Stomach (tissue), 9 donors: ENCODE measurements around the gene RNF19B. TPM values are rescaled to one million over a fixed set of nuclear protein-coding genes. Genes with fewer than 3 reads are reported as not detected.

Experiments
- DNase-seq, 2 donors: peaks; one replicate each; pipeline versions ENCODE4 v3.0.0 to v3.0.0-alpha.2; 2013 to 2019
- H3K27ac ChIP-seq, 5 donors: fragments of 200-600 bp in 4 of 5; sonication (generic) in 4 of 5; one replicate each; pipeline ENCODE4 v1.5.1; 2013 to 2019; ENCODE audit warnings: mild to moderate bottlenecking in 1 of 5, moderate library complexity in 1 of 5
- H3K27me3 ChIP-seq, 3 donors: fragments of 200-600 bp; sonication (generic); one replicate each; pipeline ENCODE4 v1.5.1; 2017 to 2019; ENCODE audit warnings: mixed run types in 1 of 3
- H3K36me3 ChIP-seq, 4 donors: fragments of 200-600 bp; sonication (generic); 1 replicate in 3 of 4; 2 replicates in 1 of 4; pipeline ENCODE4 v1.5.1; 2016 to 2019
- H3K4me1 ChIP-seq, 4 donors: fragments of 200-600 bp; sonication (generic); one replicate each; pipeline ENCODE4 v1.5.1; 2016 to 2019
- H3K4me3 ChIP-seq, 4 donors: fragments of 200-600 bp; sonication (generic) in 3 of 4; one replicate each; pipeline ENCODE4 v1.5.1; 2016 to 2019; ENCODE audit warnings: mild to moderate bottlenecking in 1 of 4
- H3K9me3 ChIP-seq, 4 donors: fragments of 200-600 bp; sonication (generic); one replicate each; pipeline ENCODE4 v1.5.1; 2016 to 2019
- EP300 ChIP-seq: sonication (generic); formaldehyde crosslinking; IDR thresholded peaks from one replicate; pipeline ENCODE4 v1.6.1; 2017; ENCODE audit warnings: antibody characterized with exemption
- POLR2A ChIP-seq, 4 donors: fragments of 450-650 bp; IDR thresholded peaks; one replicate each; pipeline ENCODE4 v1.6.1; 2016; ENCODE audit warnings: antibody characterized with exemption in 4 of 4, control low read depth in 2 of 4, mild to moderate bottlenecking in 1 of 4, moderate library complexity in 1 of 4
- POLR2AphosphoS5 ChIP-seq, 3 donors: sonication (generic); formaldehyde crosslinking; IDR thresholded peaks; one replicate each; pipeline ENCODE4 v1.6.1; 2016; ENCODE audit warnings: antibody characterized with exemption in 3 of 3
- WGBS, 5 donors: extraction: QIAGEN DNeasy Blood & Tissue Kit in 3 of 5; methylation state at CpG; one replicate each; pipeline versions ENCODE4 v1.1.5 to v1.1.7; 2013 to 2018; 5-methylcytosine and 5-hydroxymethylcytosine counted together
- intact Hi-C: fragments of 100-400 bp; cut with DNase I; formaldehyde crosslinking; loops from one replicate; pipeline ENCODE4 v1.15.1; 2023; ENCODE audit warnings: low total_unique reads
- polyA plus RNA-seq, 3 donors: library from polyadenylated mRNA; stranded (reverse); fragments of 200-250 nt; gene quantifications; one replicate each; pipeline ENCODE4 v1.2.3, GENCODE V29; 2013
- total RNA-seq, 5 donors: library from RNA; depleted of rRNA; stranded (reverse); fragments of >200 nt; gene quantifications; one replicate each; pipeline versions ENCODE4 v1.1.0 to v1.2.3, GENCODE V29; 2014 to 2016
- TF ChIP-seq, protein P1 (sequence below), 7 experiments: fragments of 450-650 bp in 4 of 7; fragments of 200-600 bp in 3 of 7; sonication (generic) in 3 of 7; IDR thresholded peaks; one replicate each; pipeline ENCODE4 v1.5.1; 2016 to 2019; ENCODE audit warnings: antibody characterized with exemption in 7 of 7, control low read depth in 2 of 7, mild to moderate bottlenecking in 1 of 7
- donor health status: healthy with polysubstance abuse.
- donor health status: Bipolar disorder and iron deficiency.
- donor health status: healthy.

Gene RNF19B
- total and polyA plus RNA-seq, 8 donors = 0.58 to 29.5 (median 9.7) TPM

GRCh38 chr1:32887623-32888022 lies 77.0 kb downstream of the RNF19B start:
- TF ChIP-seq EP300 (no peak), POLR2AphosphoS5 (IDR thresholded peaks at IDR 0.05) (no peak), POLR2A (IDR thresholded peaks at IDR 0.05) (no peak)
- TF ChIP-seq, protein P1, sequence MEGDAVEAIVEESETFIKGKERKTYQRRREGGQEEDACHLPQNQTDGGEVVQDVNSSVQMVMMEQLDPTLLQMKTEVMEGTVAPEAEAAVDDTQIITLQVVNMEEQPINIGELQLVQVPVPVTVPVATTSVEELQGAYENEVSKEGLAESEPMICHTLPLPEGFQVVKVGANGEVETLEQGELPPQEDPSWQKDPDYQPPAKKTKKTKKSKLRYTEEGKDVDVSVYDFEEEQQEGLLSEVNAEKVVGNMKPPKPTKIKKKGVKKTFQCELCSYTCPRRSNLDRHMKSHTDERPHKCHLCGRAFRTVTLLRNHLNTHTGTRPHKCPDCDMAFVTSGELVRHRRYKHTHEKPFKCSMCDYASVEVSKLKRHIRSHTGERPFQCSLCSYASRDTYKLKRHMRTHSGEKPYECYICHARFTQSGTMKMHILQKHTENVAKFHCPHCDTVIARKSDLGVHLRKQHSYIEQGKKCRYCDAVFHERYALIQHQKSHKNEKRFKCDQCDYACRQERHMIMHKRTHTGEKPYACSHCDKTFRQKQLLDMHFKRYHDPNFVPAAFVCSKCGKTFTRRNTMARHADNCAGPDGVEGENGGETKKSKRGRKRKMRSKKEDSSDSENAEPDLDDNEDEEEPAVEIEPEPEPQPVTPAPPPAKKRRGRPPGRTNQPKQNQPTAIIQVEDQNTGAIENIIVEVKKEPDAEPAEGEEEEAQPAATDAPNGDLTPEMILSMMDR (IDR thresholded peaks at IDR 0.05) = no peak
- WGBS, 5 donors = 72 to 81% (median 76%) methylated on average over 12 of the region's 12 CpGs
- DNase-seq = no peak
- Histone ChIP-seq H3K4me1 (peaks cover 7 to 19% (median 15%) of the 10 kb centered on the region in 4 donors), H3K36me3 (no peaks in the 10 kb centered on the region), H3K27me3 (peaks cover 11 to 84% (median 36%) of the 10 kb centered on the region in 3 donors), H3K27ac (no peak overlapping the region), H3K4me3 (no peak overlapping the region), H3K9me3 (no peaks in the 10 kb centered on the region)
- intact Hi-C loops = no loop called here

DNA sequence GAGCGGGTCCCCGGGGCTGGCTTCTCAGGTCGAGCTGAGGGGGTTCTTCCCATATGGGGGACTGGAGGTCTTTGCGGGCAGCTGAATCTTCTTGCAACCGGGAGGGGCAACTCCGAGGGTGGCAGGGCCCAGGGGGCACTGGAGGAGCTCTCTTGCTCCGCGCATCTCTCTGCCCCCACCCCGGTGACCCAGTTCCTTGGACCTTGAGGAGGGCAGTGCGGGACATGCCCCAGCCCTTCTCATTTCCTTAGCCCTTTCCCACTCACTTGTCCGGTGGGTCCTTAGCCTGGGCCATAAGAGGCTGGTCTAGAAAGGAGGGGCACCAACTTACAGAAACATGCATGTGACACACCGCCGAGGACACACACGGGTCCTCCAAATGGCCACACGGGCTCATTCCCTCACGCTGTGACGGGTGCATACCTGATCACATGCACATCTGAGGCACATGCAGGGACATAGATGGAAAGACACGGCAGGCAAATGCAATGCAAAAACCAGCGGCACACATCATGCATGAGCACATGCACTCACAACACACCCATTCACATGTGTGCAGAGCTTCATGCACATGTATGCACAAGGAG lies 77.7 kb downstream of the RNF19B start:
- no peak for DNase-seq
- TF ChIP-seq EP300 (no peak), POLR2A (IDR thresholded peaks at IDR 0.05) (no peak), POLR2AphosphoS5 (IDR thresholded peaks at IDR 0.05) (no peak)
- TF ChIP-seq, protein P1 (IDR thresholded peaks at IDR 0.05) = no peak
- H3K27me3 ChIP-seq = peaks cover 11 to 77% (median 36%) of the 10 kb centered on the region in 3 donors
- H3K4me1 ChIP-seq = peaks cover 11 to 22% (median 18%) of the 10 kb centered on the region in 4 donors
- peak overlapping the region in 2 of 4 donors; percentile 24 to 41 for H3K4me3 ChIP-seq
- WGBS, 5 donors = 36 to 61% (median 48%) methylated on average over 8 to 19 of the region's 19 CpGs
- H3K36me3 ChIP-seq = no peaks in the 10 kb centered on the region
- H3K27ac ChIP-seq = no peak overlapping the region
- intact Hi-C loops = no loop called here
- H3K9me3 ChIP-seq = no peaks in the 10 kb centered on the region

Other genes with a start within 250 kb of the RNF19B start
- 10 to 100 TPM; 26.9 to 99.1 (median 64.4) TPM for gene YARS1, start 147.5 kb downstream of the RNF19B start, total RNA-seq
- gene YARS1, start 147.5 kb downstream of the RNF19B start, polyA plus RNA-seq = 10 to 100 TPM; 44.5 to 53.0 (median 47.8) TPM
- gene S100PBP, start 147.2 kb downstream of the RNF19B start, total RNA-seq = 100 to 1,000 TPM in 1 of 5 donors, 10 to 100 TPM in 3, 1 to 10 TPM in 1; 2.9 to 253 (median 40.6) TPM
- 1 to 10 TPM; 5.7 to 9.3 (median 6.7) TPM for gene S100PBP, start 147.2 kb downstream of the RNF19B start, polyA plus RNA-seq
- 10 to 100 TPM in 2 of 5 donors, 1 to 10 TPM in 1, under 1 TPM in 1, not detected in 1; 0.89 to 21.0 (median 6.9) TPM for gene FNDC5, start 93.9 kb downstream of the RNF19B start, total RNA-seq
- gene FNDC5, start 93.9 kb downstream of the RNF19B start, polyA plus RNA-seq = 1 to 10 TPM; 2.0 to 9.9 (median 6.7) TPM
- 1 to 10 TPM in 1 of 5 donors, not detected in 4; 4.9 TPM for gene HPCA, start 78.3 kb downstream of the RNF19B start, total RNA-seq
- under 1 TPM in 2 of 3 donors, not detected in 1; 0.30 to 0.75 TPM for gene HPCA, start 78.3 kb downstream of the RNF19B start, polyA plus RNA-seq
- 100 to 1,000 TPM in 3 of 5 donors, 10 to 100 TPM in 2; 34.9 to 408 (median 195) TPM for gene TMEM54, start 63.4 kb downstream of the RNF19B start, total RNA-seq
- gene TMEM54, start 63.4 kb downstream of the RNF19B start, polyA plus RNA-seq = 100 to 1,000 TPM; 104 to 249 (median 122) TPM
- 100 to 1,000 TPM in 4 of 5 donors, 10 to 100 TPM in 1; 71.0 to 263 (median 124) TPM for gene AK2, start 72.1 kb upstream of the RNF19B start, total RNA-seq
- 100 to 1,000 TPM in 2 of 3 donors, 10 to 100 TPM in 1; 98.8 to 129 (median 107) TPM for gene AK2, start 72.1 kb upstream of the RNF19B start, polyA plus RNA-seq
- 10 to 100 TPM in 2 of 5 donors, 1 to 10 TPM in 2, not detected in 1; 2.0 to 39.7 (median 6.8) TPM for gene AZIN2, start 116.3 kb upstream of the RNF19B start, total RNA-seq
- gene AZIN2, start 116.3 kb upstream of the RNF19B start, polyA plus RNA-seq = 1 to 10 TPM in 2 of 3 donors, under 1 TPM in 1; 0.61 to 2.0 (median 1.1) TPM
- gene TRIM62, start 217.2 kb upstream of the RNF19B start, total RNA-seq = 10 to 100 TPM in 2 of 5 donors, 1 to 10 TPM in 3; 2.0 to 18.1 (median 4.5) TPM
- gene TRIM62, start 217.2 kb upstream of the RNF19B start, polyA plus RNA-seq = 1 to 10 TPM in 2 of 3 donors, under 1 TPM in 1; 0.76 to 3.2 (median 3.1) TPM